WTC11 (cell line): ENCODE measurements around the gene AUH. TPM values are rescaled to one million over a fixed set of nuclear protein-coding genes. Genes with fewer than 3 reads are reported as not detected.
A peak's percentile ranks its signal among the peaks of the same experiment; 100 is the strongest.

Source experiments
- ATAC-seq: fragments of 200-7000 bp; cut with Tn5 transposase; 2 replicates; pipeline ENCODE4 v1.10.0; 2021; ENCODE audit warnings: mild to moderate bottlenecking, moderate library complexity
- Bru-seq: library from RNA; stranded (reverse); fragments of 400-500 nt; gene quantifications from one replicate; lab custom pipeline; 2021; lab: Mats Ljungman, UMichigan
- CTCF ChIA-PET: fragments of 300-600 bp; sonication (Branson Sonifier 250); formaldehyde crosslinking; loops from one replicate; lab custom pipeline; 2021; ENCODE audit warnings: antibody characterized with exemption; lab: Charles Lee
- POLR2A ChIA-PET: fragments of 350-600 bp; sonication (Branson Sonifier 250); formaldehyde crosslinking; loops from one replicate; lab custom pipeline; 2021; ENCODE audit warnings: antibody characterized with exemption; lab: Charles Lee
- DNase-seq: peaks from one replicate; pipeline ENCODE4 v3.0.0; 2021; ENCODE audit warnings: low spot score
- H3K27ac Mint-ChIP-seq: 2 replicates; pipeline ENCODE4 v1.8.0; 2021; ENCODE audit warnings: mixed read lengths
- H3K27me3 Mint-ChIP-seq: 2 replicates; pipeline ENCODE4 v1.8.0; 2021; ENCODE audit warnings: low read depth, mild to moderate bottlenecking, moderate library complexity, mixed read lengths
- H3K36me3 Mint-ChIP-seq: 2 replicates; pipeline ENCODE4 v1.8.0; 2021; ENCODE audit warnings: mixed read lengths
- H3K4me1 Mint-ChIP-seq: 2 replicates; pipeline ENCODE4 v1.8.0; 2022; ENCODE audit warnings: mixed read lengths
- H3K4me3 Mint-ChIP-seq: 2 replicates; pipeline ENCODE4 v1.8.0; 2021; ENCODE audit warnings: mild to moderate bottlenecking, moderate library complexity, mixed read lengths
- H3K9me3 Mint-ChIP-seq: 2 replicates; pipeline ENCODE4 v1.8.0; 2021; ENCODE audit warnings: mixed read lengths
- CREM ChIP-seq: sonication (generic); formaldehyde crosslinking; IDR thresholded peaks from 2 replicates; pipeline ENCODE4 v1.8.1; 2022; ENCODE audit warnings: mild to moderate bottlenecking, missing genetic modification reagents, moderate library complexity
- EMX1 ChIP-seq: fragments of 250-450 bp; sonication (Bioruptor Pico); IDR thresholded peaks from 2 replicates; pipeline ENCODE4 v1.8.0; 2021; ENCODE audit warnings: mild to moderate bottlenecking
- MAX ChIP-seq: sonication (generic); formaldehyde crosslinking; IDR thresholded peaks from 2 replicates; pipeline ENCODE4 v1.8.0; 2022; ENCODE audit warnings: mild to moderate bottlenecking, missing genetic modification reagents
- MYBL2 ChIP-seq: sonication (generic); formaldehyde crosslinking; IDR thresholded peaks from 2 replicates; pipeline ENCODE4 v1.8.1; 2023; ENCODE audit warnings: mild to moderate bottlenecking, moderate library complexity, missing genetic modification reagents
- NFE2L1 ChIP-seq: sonication (generic); formaldehyde crosslinking; IDR thresholded peaks from 2 replicates; pipeline ENCODE4 v1.8.1; 2023; ENCODE audit warnings: missing genetic modification reagents
- NR2C2 ChIP-seq: sonication (generic); formaldehyde crosslinking; IDR thresholded peaks from 2 replicates; pipeline ENCODE4 v1.8.0; 2022; ENCODE audit warnings: mild to moderate bottlenecking, missing genetic modification reagents
- RELA ChIP-seq: sonication (generic); formaldehyde crosslinking; IDR thresholded peaks from 2 replicates; pipeline ENCODE4 v1.8.1; 2022; ENCODE audit warnings: missing genetic modification reagents, mild to moderate bottlenecking, borderline replicate concordance
- RORB ChIP-seq: fragments of 250-450 bp; sonication (Bioruptor Pico); IDR thresholded peaks from 2 replicates; pipeline ENCODE4 v1.9.0; 2021; ENCODE audit warnings: mild to moderate bottlenecking
- STAT6 ChIP-seq: sonication (generic); formaldehyde crosslinking; conservative IDR thresholded peaks from 2 replicates; pipeline ENCODE4 v1.8.1; 2023; ENCODE audit warnings: mild to moderate bottlenecking, low read depth, missing genetic modification reagents, moderate library complexity
- TEAD1 ChIP-seq: sonication (generic); formaldehyde crosslinking; IDR thresholded peaks from 2 replicates; pipeline ENCODE4 v1.8.0; 2022; ENCODE audit warnings: mild to moderate bottlenecking, missing genetic modification reagents
- TP53 ChIP-seq: sonication (generic); formaldehyde crosslinking; IDR thresholded peaks from 2 replicates; pipeline ENCODE4 v1.8.1; 2023; ENCODE audit warnings: mild to moderate bottlenecking, missing genetic modification reagents
- ZBTB21 ChIP-seq: sonication (generic); formaldehyde crosslinking; IDR thresholded peaks from 2 replicates; pipeline ENCODE4 v1.8.1; 2023; ENCODE audit warnings: mild to moderate bottlenecking, missing genetic modification reagents, borderline replicate concordance
- ZNF121 ChIP-seq: sonication (generic); formaldehyde crosslinking; IDR thresholded peaks from 2 replicates; pipeline ENCODE4 v1.8.0; 2023; ENCODE audit warnings: missing genetic modification reagents
- ZNF263 ChIP-seq: sonication (generic); formaldehyde crosslinking; IDR thresholded peaks from 2 replicates; pipeline ENCODE4 v1.8.1; 2022; ENCODE audit warnings: low read depth, mild to moderate bottlenecking, moderate library complexity, missing genetic modification reagents
- ZNF396 ChIP-seq: fragments of 250-450 bp; sonication (Bioruptor Pico); IDR thresholded peaks from 2 replicates; pipeline ENCODE4 v1.8.0; 2021; ENCODE audit warnings: mild to moderate bottlenecking, moderate library complexity, borderline replicate concordance
- ZNF416 ChIP-seq: fragments of 250-450 bp; sonication (Bioruptor Pico); IDR thresholded peaks from 2 replicates; pipeline ENCODE4 v1.9.0; 2021; ENCODE audit warnings: mild to moderate bottlenecking, inconsistent platforms
- ZNF423 ChIP-seq: fragments of 250-450 bp; sonication (Bioruptor Pico); IDR thresholded peaks from 2 replicates; pipeline ENCODE4 v2.1.2; 2022; ENCODE audit warnings: mild to moderate bottlenecking, moderate library complexity
- long read RNA-seq, 3 experiments: library from RNA in 1 of 3; library from capped mRNA in 1 of 3; library from polyadenylated mRNA in 1 of 3; unstranded in 2 of 3; stranded (forward) in 1 of 3; transcript quantifications; one replicate each; pipeline ENCODE4 v2.0.0, GENCODE V29; 2021
- total RNA-seq: library from RNA; stranded (reverse); gene quantifications from 3 replicates; pipeline ENCODE4 v1.2.3, GENCODE V29; 2021
- TF ChIP-seq, protein P1 (sequence below): fragments of 250-450 bp; sonication (Bioruptor Pico); IDR thresholded peaks from 2 replicates; pipeline ENCODE4 v1.9.0; 2021; ENCODE audit warnings: moderate library complexity, mild to moderate bottlenecking, inconsistent platforms, borderline replicate concordance
- TF ChIP-seq, protein P2 (sequence below): sonication (generic); formaldehyde crosslinking; IDR thresholded peaks from 2 replicates; pipeline ENCODE4 v1.8.1; 2023; ENCODE audit warnings: mild to moderate bottlenecking, moderate library complexity, missing genetic modification reagents
- TF ChIP-seq, protein P3 (sequence below): sonication (generic); formaldehyde crosslinking; conservative IDR thresholded peaks from 2 replicates; pipeline ENCODE4 v1.8.1; 2022; ENCODE audit warnings: mild to moderate bottlenecking, missing genetic modification reagents
- TF ChIP-seq, protein P4 (sequence below): sonication (generic); formaldehyde crosslinking; IDR thresholded peaks from 2 replicates; pipeline ENCODE4 v1.8.1; 2022; ENCODE audit warnings: mild to moderate bottlenecking, moderate library complexity, missing genetic modification reagents
- TF ChIP-seq, protein P5 (sequence below): sonication (generic); formaldehyde crosslinking; IDR thresholded peaks from 2 replicates; pipeline ENCODE4 v1.8.0; 2023; ENCODE audit warnings: missing genetic modification reagents, mild to moderate bottlenecking, borderline replicate concordance

AUH gene
- total RNA-seq (30.4 to 32.3 TPM (median 32.0 TPM) in 3 replicates), Bru-seq, nascent RNA (percentile 86 among the genes with signal in this experiment)
- long read RNA-seq, experiment 1, transcript AUH-202 (10 exons, 1,577 nt), result major isoform, 61 of 121 reads
- long read RNA-seq, experiment 1, partial matches to known transcripts, result 15 of 121 reads
- long read RNA-seq, experiment 1, other reads (novel, unspliced or antisense), result 43 of 121 reads
- long read RNA-seq, experiment 2, transcript AUH-202 (10 exons, 1,577 nt), result major isoform, 14 of 41 reads
- long read RNA-seq, experiment 2, partial matches to known transcripts, result 6 of 41 reads
- long read RNA-seq, experiment 2, other reads (novel, unspliced or antisense), result 18 of 41 reads
- long read RNA-seq, experiment 3, partial matches to known transcripts, result 2 of 3 reads
- long read RNA-seq, experiment 3, other reads (novel, unspliced or antisense), result 1 of 3 reads

DNA sequence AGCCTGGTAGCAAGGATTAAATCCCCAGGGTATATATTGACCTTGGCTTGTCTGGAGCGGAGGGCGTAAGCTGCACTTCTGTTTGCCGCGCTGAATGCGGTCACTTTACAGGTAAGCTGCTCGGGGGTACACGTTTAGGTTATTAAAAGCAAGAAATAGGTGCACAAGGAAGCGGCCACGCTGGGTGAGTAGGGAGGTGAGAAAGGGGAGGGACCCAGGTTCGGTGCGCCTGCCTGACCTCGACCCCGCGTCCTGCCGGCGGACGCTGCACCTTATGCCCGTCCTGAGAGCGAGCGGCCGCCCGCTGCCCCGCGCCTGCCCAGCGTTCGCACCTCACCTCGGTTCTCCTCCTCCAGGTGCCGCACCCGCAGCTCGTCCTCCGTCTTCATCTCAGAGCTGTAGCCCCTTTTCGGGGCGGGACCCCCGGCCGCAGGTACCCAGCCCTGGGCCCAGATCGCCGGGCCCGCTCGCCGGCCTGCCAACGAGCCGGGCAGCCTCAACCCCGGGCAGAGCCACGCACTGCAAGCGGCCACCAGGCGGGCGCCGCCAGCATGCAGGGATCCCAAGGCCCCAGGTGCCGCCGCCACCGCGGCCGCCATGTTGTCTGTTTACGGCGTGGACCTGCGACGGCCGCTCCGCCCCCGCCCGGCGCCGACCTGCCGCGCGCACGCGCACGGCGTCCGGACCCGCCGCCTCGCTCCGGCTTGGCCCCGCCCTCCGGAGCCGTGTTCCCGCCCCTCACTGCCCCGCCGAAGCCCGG, at the start of gene AUH:
AUH (minus strand) TSS at position 628 of the 760 bp plus-strand sequence; CDS start at position 599, 29 bp downstream.
- CTCF ChIA-PET, result interaction anchor here (1.0 to 1.3 kb wide), 5 partner anchors 15 to 446 kb away, joined by 3 to 8 read pairs (median 6); no protein-coding TSS in a partner anchor
- TF ChIP-seq ZNF263 (CRISPR knock-in tag) (no peak), ZNF416 (0 out of 2 replicates have a peak, but pooled peaks have one; percentile 32), NFE2L1 (CRISPR knock-in tag) (no peak; the same call in 1 of the 2 replicates), TEAD1 (CRISPR knock-in tag) (peak; percentile 11; the same call in 1 of the 2 replicates), NR2C2 (no peak), STAT6 (no peak), ZNF423 (CRISPR knock-in tag) (no peak), ZNF396 (no peak), TP53 (CRISPR knock-in tag) (no peak), MYBL2 (CRISPR knock-in tag) (peak; percentile 68; the same call in 1 of the 2 replicates), ZNF121 (no peak), RELA (no peak), CREM (peak; percentile 70; the same call in 1 of the 2 replicates), MAX (CRISPR knock-in tag) (peak; percentile 22; the same call in 1 of the 2 replicates), EMX1 (no peak), ZBTB21 (CRISPR knock-in tag) (no peak), RORB (CRISPR knock-in tag) (no peak)
- TF ChIP-seq, protein P1, sequence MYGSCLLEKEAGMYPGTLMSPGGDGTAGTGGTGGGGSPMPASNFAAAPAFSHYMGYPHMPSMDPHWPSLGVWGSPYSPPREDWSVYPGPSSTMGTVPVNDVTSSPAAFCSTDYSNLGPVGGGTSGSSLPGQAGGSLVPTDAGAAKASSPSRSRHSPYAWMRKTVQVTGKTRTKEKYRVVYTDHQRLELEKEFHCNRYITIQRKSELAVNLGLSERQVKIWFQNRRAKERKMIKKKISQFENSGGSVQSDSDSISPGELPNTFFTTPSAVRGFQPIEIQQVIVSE (CRISPR knock-in tag), result no peak
- TF ChIP-seq, protein P2, sequence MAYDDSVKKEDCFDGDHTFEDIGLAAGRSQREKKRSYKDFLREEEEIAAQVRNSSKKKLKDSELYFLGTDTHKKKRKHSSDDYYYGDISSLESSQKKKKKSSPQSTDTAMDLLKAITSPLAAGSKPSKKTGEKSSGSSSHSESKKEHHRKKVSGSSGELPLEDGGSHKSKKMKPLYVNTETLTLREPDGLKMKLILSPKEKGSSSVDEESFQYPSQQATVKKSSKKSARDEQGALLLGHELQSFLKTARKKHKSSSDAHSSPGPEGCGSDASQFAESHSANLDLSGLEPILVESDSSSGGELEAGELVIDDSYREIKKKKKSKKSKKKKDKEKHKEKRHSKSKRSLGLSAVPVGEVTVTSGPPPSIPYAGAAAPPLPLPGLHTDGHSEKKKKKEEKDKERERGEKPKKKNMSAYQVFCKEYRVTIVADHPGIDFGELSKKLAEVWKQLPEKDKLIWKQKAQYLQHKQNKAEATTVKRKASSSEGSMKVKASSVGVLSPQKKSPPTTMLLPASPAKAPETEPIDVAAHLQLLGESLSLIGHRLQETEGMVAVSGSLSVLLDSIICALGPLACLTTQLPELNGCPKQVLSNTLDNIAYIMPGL (CRISPR knock-in tag), result no peak
- TF ChIP-seq, protein P3, sequence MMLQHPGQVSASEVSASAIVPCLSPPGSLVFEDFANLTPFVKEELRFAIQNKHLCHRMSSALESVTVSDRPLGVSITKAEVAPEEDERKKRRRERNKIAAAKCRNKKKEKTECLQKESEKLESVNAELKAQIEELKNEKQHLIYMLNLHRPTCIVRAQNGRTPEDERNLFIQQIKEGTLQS (CRISPR knock-in tag), result no peak
- TF ChIP-seq, protein P4, sequence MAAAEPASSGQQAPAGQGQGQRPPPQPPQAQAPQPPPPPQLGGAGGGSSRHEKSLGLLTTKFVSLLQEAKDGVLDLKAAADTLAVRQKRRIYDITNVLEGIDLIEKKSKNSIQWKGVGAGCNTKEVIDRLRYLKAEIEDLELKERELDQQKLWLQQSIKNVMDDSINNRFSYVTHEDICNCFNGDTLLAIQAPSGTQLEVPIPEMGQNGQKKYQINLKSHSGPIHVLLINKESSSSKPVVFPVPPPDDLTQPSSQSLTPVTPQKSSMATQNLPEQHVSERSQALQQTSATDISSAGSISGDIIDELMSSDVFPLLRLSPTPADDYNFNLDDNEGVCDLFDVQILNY, result no peak
- TF ChIP-seq, protein P5, sequence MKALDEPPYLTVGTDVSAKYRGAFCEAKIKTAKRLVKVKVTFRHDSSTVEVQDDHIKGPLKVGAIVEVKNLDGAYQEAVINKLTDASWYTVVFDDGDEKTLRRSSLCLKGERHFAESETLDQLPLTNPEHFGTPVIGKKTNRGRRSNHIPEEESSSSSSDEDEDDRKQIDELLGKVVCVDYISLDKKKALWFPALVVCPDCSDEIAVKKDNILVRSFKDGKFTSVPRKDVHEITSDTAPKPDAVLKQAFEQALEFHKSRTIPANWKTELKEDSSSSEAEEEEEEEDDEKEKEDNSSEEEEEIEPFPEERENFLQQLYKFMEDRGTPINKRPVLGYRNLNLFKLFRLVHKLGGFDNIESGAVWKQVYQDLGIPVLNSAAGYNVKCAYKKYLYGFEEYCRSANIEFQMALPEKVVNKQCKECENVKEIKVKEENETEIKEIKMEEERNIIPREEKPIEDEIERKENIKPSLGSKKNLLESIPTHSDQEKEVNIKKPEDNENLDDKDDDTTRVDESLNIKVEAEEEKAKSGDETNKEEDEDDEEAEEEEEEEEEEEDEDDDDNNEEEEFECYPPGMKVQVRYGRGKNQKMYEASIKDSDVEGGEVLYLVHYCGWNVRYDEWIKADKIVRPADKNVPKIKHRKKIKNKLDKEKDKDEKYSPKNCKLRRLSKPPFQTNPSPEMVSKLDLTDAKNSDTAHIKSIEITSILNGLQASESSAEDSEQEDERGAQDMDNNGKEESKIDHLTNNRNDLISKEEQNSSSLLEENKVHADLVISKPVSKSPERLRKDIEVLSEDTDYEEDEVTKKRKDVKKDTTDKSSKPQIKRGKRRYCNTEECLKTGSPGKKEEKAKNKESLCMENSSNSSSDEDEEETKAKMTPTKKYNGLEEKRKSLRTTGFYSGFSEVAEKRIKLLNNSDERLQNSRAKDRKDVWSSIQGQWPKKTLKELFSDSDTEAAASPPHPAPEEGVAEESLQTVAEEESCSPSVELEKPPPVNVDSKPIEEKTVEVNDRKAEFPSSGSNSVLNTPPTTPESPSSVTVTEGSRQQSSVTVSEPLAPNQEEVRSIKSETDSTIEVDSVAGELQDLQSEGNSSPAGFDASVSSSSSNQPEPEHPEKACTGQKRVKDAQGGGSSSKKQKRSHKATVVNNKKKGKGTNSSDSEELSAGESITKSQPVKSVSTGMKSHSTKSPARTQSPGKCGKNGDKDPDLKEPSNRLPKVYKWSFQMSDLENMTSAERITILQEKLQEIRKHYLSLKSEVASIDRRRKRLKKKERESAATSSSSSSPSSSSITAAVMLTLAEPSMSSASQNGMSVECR (CRISPR knock-in tag), result no peak

More for the DNA sequence above, at the start of gene AUH:
- POLR2A ChIA-PET, result interaction anchor here (1.3 kb wide), 2 partner anchors 15 to 63 kb away, joined by 4 to 9 read pairs; partner anchors contain the start of gene NFIL3
- ATAC-seq (peak; percentile 88), DNase-seq (peak; percentile 87)
- Mint-ChIP-seq H3K4me1 (peaks cover 35% of the 10 kb centered on the region), H3K9me3 (peaks cover 6% of the 10 kb centered on the region; the same call in 1 of the 2 replicates), H3K27ac (peak within 1 kb of the TSS; percentile 98), H3K4me3 (peak within 1 kb of the TSS; percentile 96), H3K27me3 (no peaks in the 10 kb centered on the region), H3K36me3 (peaks cover 13% of the 10 kb centered on the region)
